BJ (cell line): ENCODE results near the gene NUMBL. TPM values are rescaled to one million over a fixed set of nuclear protein-coding genes. Genes with fewer than 3 reads are reported as not detected.

Experiments
- CTCF ChIA-PET: fragments of 350-600 bp; formaldehyde crosslinking; extraction: SDS; loops from one replicate; lab custom pipeline; 2021; ENCODE audit warnings: antibody characterized with exemption, inconsistent platforms; lab: Yijun Ruan, JAX
- POLR2A ChIA-PET: fragments of 300-600 bp; sonication (Branson Sonifier 250); formaldehyde crosslinking; extraction: SDS; loops from one replicate; lab custom pipeline; 2021; ENCODE audit warnings: antibody characterized with exemption; lab: Charles Lee
- DNase-seq: peaks from one replicate; pipeline ENCODE4 v3.0.0-alpha.2; 2011; ENCODE audit warnings: low read depth
- H3K27me3 ChIP-seq: 2 replicates; pipeline ENCODE4 v1.6.0; 2011; ENCODE audit warnings: low read length; ENCODE audit not compliant: control insufficient read depth, insufficient read depth
- H3K36me3 ChIP-seq: 2 replicates; pipeline ENCODE4 v1.5.1; 2011; ENCODE audit warnings: low read length; ENCODE audit not compliant: control insufficient read depth, insufficient read depth
- H3K4me3 ChIP-seq: 2 replicates; pipeline ENCODE4 v1.5.1; 2011; ENCODE audit warnings: low read depth, mild to moderate bottlenecking, control low read depth, low read length
- CTCF ChIP-seq: IDR thresholded peaks from 2 replicates; pipeline ENCODE4 v1.5.1; 2011; ENCODE audit warnings: low read depth, mild to moderate bottlenecking, control low read depth, inconsistent platforms, low read length, moderate library complexity; ENCODE audit not compliant: insufficient read depth
- polyA plus RNA-seq: library from polyadenylated mRNA; depleted of rRNA; stranded (reverse); fragments of >200 nt; gene quantifications from 2 replicates; pipeline ENCODE4 v1.2.3, GENCODE V29; 2011

The NUMBL gene
- polyA plus RNA-seq, 1 experiment = 28.6 TPM

- no peaks in the 10 kb centered on the region for H3K27me3 ChIP-seq
- TF ChIP-seq CTCF = no peak
- ChIA-PET CTCF (interaction anchor here (1.1 kb wide), 1 partner anchor 59 kb away, joined by 3 read pairs; no protein-coding TSS in a partner anchor), POLR2A (no interaction called here)
- no peak overlapping the region for H3K4me3 ChIP-seq
- DNase-seq = no peak
- H3K36me3 ChIP-seq = peaks cover 24% of the 10 kb centered on the region
These were observed 3.4 kb upstream of the NUMBL start for GRCh38 chr19:40693896-40694295.

GRCh38 chr19:40693150-40693788 lies 2.8 kb upstream of the NUMBL start:
- no peak for TF ChIP-seq CTCF
- ChIA-PET CTCF (interaction anchor here (1.0 to 1.1 kb wide), 2 partner anchors 12 to 59 kb away, joined by 3 read pairs; no protein-coding TSS in a partner anchor), POLR2A (no interaction called here)
- H3K36me3 ChIP-seq = peaks cover 21% of the 10 kb centered on the region
- no peak for DNase-seq
- no peak overlapping the region for H3K4me3 ChIP-seq
- no peaks in the 10 kb centered on the region for H3K27me3 ChIP-seq

GRCh38 chr19:40692212-40692551 lies 1.7 kb upstream of the NUMBL start:
- H3K27me3 ChIP-seq = no peaks in the 10 kb centered on the region
- POLR2A ChIA-PET = no interaction called here
- CTCF ChIA-PET = interaction anchor here (0.8 to 1.9 kb wide), 4 partner anchors 10 to 29 kb away, joined by 3 to 6 read pairs (median 4); no protein-coding TSS in a partner anchor
- no peak for TF ChIP-seq CTCF
- H3K36me3 ChIP-seq = peaks cover 21% of the 10 kb centered on the region
- no peak for DNase-seq
- no peak overlapping the region for H3K4me3 ChIP-seq

- ChIA-PET POLR2A (no interaction called here), CTCF (interaction anchor here (0.8 to 1.9 kb wide), 5 partner anchors 11 to 115 kb away, joined by 3 to 6 read pairs (median 5); no protein-coding TSS in a partner anchor)
- TF ChIP-seq CTCF = no peak
- peaks cover 22% of the 10 kb centered on the region for H3K36me3 ChIP-seq
- no peak for DNase-seq
- no peak overlapping the region for H3K4me3 ChIP-seq
- no peaks in the 10 kb centered on the region for H3K27me3 ChIP-seq
These were observed 1.2 kb upstream of the NUMBL start for GRCh38 chr19:40691421-40692211.
